Middle frontal gyrus (tissue), 1 donor: Measurements from ENCODE around the gene PER1.

Experiments
- DNase-seq: peaks from one replicate; pipeline ENCODE4 v3.0.0-alpha.2; 2015; ENCODE audit warnings: low spot score; ENCODE audit errors: extremely low spot score

PER1 gene

GRCh38 chr17:8142158-8142886 is 9.9 kb downstream of the PER1 start:
- no peak for DNase-seq

- DNase-seq: no peak
These were observed 10.5 kb downstream of the PER1 start for GRCh38 chr17:8141741-8142140.

- no peak for DNase-seq
These were observed 11.2 kb downstream of the PER1 start for GRCh38 chr17:8141045-8141444.

- no peak for DNase-seq
These were observed 11.9 kb downstream of the PER1 start for GRCh38 chr17:8140065-8141029.

- peak; percentile 85 for DNase-seq
These were observed 13.4 kb downstream of the PER1 start for GRCh38 chr17:8138672-8139371.

GRCh38 chr17:8138374-8138671 is 13.9 kb downstream of the PER1 start:
- DNase-seq: no peak

- no peak for DNase-seq
These were observed 14.4 kb downstream of the PER1 start for GRCh38 chr17:8137645-8138373.

- no peak for DNase-seq
These were observed 18.3 kb downstream of the PER1 start for GRCh38 chr17:8133941-8134340.

- no peak for DNase-seq
These were observed 18.8 kb downstream of the PER1 start for GRCh38 chr17:8133399-8133798.

GRCh38 chr17:8131844-8132441 is 20.3 kb downstream of the PER1 start:
- DNase-seq: no peak

- no peak for DNase-seq
These were observed 23.9 kb downstream of the PER1 start for GRCh38 chr17:8128125-8128784.

GRCh38 chr17:8126491-8127066 is 25.6 kb downstream of the PER1 start:
- DNase-seq: no peak

- no peak for DNase-seq
These were observed 26.2 kb downstream of the PER1 start for GRCh38 chr17:8125947-8126490.

- DNase-seq: peak; percentile 70
These were observed 26.9 kb downstream of the PER1 start for GRCh38 chr17:8125154-8125946.

- DNase-seq: no peak
These were observed 27.7 kb downstream of the PER1 start for GRCh38 chr17:8124350-8125153.

GRCh38 chr17:8123695-8124349 is 28.4 kb downstream of the PER1 start, which contains the start of gene HES7:
Gene HES7, minus strand, starts transcription at chr17:8124106. Its CDS starts 22 bp downstream, at chr17:8124084.
- DNase-seq: no peak

GRCh38 chr17:8122924-8123694 is 29.1 kb downstream of the PER1 start:
- DNase-seq: no peak
